Upper lobe of left lung (tissue), 6 donors: Measurements from ENCODE around the gene ZBTB40. TPM values are rescaled to one million over a fixed set of nuclear protein-coding genes. Genes with fewer than 3 reads are reported as not detected.

Experiments
- ATAC-seq, 2 donors: fragments of 200-7000 bp; cut with Tn5 transposase; one replicate each; pipeline ENCODE4 v1.9.1; 2022; ENCODE audit warnings: mild to moderate bottlenecking in 2 of 2, moderate library complexity in 2 of 2; ENCODE audit not compliant: low FRiP score in 2 of 2
- DNase-seq, 2 donors: peaks; one replicate each; pipeline ENCODE4 v3.0.0-alpha.2; 2019 to 2020
- H3K27ac ChIP-seq, 4 donors: fragments of 200-600 bp; sonication (generic); one replicate each; pipeline ENCODE4 v1.5.1; 2016 to 2019
- H3K27me3 ChIP-seq, 4 donors: fragments of 200-600 bp; sonication (generic); one replicate each; pipeline ENCODE4 v1.5.1; 2017 to 2019
- H3K36me3 ChIP-seq, 4 donors: fragments of 200-600 bp; sonication (generic); one replicate each; pipeline ENCODE4 v1.5.1; 2016 to 2019
- H3K4me1 ChIP-seq, 4 donors: fragments of 200-600 bp; sonication (generic); one replicate each; pipeline ENCODE4 v1.5.1; 2018 to 2019
- H3K4me3 ChIP-seq, 4 donors: fragments of 200-600 bp; sonication (generic); one replicate each; pipeline ENCODE4 v1.5.1; 2017 to 2019; ENCODE audit warnings: mild to moderate bottlenecking in 2 of 4, moderate library complexity in 1 of 4
- H3K9me3 ChIP-seq, 4 donors: fragments of 200-600 bp; sonication (generic); one replicate each; pipeline ENCODE4 v1.5.1; 2018 to 2019
- CTCF ChIP-seq, 6 experiments: fragments of 450-650 bp in 4 of 6; fragments of 200-600 bp in 2 of 6; sonication (generic) in 2 of 6; IDR thresholded peaks; one replicate each; pipeline ENCODE4 v1.5.1; 2016 to 2019; ENCODE audit warnings: antibody characterized with exemption in 6 of 6
- EP300 ChIP-seq, 4 donors: sonication (generic); formaldehyde crosslinking; IDR thresholded peaks; one replicate each; pipeline ENCODE4 v1.5.1; 2017; ENCODE audit warnings: antibody characterized with exemption in 4 of 4, control low read depth in 2 of 4
- POLR2A ChIP-seq, 4 donors: fragments of 450-650 bp; IDR thresholded peaks; one replicate each; pipeline ENCODE4 v1.5.1; 2016 to 2017; ENCODE audit warnings: antibody characterized with exemption in 4 of 4, mild to moderate bottlenecking in 2 of 4
- POLR2AphosphoS5 ChIP-seq, 2 donors: sonication (generic); formaldehyde crosslinking; IDR thresholded peaks; one replicate each; pipeline ENCODE4 v1.5.1; 2017; ENCODE audit warnings: antibody characterized with exemption in 2 of 2
- WGBS, 2 donors: methylation state at CpG; one replicate each; pipeline ENCODE4 v1.1.5; 2017 to 2018; 5-methylcytosine and 5-hydroxymethylcytosine counted together
- total RNA-seq, 6 donors: library from RNA; depleted of rRNA in 4 of 6; stranded (reverse); fragments of >200 nt in 4 of 6; gene quantifications; one replicate each; pipeline versions ENCODE4 v1.1.0 to v1.2.1, GENCODE V29; 2016 to 2021
- donor health status: DM: no; HTN: no; CAD: no; lungs with moderate emphysema.
- donor health status: DM: no; HTN: yes; CAD: no; lungs with severe emphysema.

The ZBTB40 gene
- total RNA-seq, 6 donors from 2014 or later = 18.1 to 62.9 (median 24.1) TPM

DNA sequence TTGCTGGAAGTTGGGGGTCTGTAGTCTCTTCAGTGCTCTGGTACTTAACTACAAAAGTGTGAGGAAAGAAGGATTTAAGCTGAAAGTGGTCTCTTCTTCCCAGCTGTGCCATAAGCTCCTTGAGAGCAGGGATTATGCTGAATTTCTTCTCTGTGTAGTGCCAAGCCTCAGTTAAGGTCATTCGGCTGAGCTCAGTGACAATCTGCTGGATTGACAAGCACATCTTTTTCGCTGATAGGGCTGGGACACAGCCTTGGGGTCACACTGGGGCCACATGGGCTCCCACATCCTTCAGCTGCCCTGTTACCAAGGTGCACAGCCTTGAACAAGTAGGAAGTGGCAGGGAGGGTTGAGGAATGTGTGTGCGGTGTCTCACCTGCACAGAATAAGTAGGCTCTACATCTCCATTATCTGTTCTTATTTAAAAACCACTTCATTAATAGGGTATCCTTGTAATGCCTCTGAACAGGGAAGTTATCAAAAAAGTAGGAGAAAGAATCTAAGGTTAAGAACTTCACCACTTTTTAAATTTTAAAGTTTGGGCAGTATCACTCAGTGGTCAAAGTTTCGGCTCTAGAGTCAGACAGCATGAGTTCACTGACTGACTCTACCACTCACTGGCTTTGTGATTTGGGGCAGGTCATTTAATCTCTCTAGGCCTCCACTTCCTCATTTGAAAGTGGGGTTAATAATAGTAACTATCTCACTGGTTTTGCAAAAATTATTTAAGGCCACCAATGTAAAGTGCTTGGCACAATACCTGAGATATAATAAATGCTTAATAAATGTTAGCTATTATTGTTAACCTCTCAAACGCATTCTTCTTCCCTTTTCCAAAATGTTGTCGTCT, 10.3 kb downstream of the ZBTB40 start:
- 87 to 90% methylated on average over 6 of the region's 6 CpGs for WGBS, 2 donors
- H3K27ac ChIP-seq = no peak overlapping the region
- no peak for DNase-seq
- peaks cover 0 to 2% (median 0%) of the 10 kb centered on the region in 4 donors for H3K9me3 ChIP-seq
- H3K4me3 ChIP-seq = no peak overlapping the region
- H3K4me1 ChIP-seq = peaks cover 0 to 9% (median 7%) of the 10 kb centered on the region in 4 donors
- TF ChIP-seq POLR2AphosphoS5 (IDR thresholded peaks at IDR 0.05) (no peak), POLR2A (IDR thresholded peaks at IDR 0.05) (no peak), EP300 (IDR thresholded peaks at IDR 0.05) (no peak), CTCF (IDR thresholded peaks at IDR 0.05) (no peak)
- no peaks in the 10 kb centered on the region for H3K27me3 ChIP-seq
- no peak for ATAC-seq
- H3K36me3 ChIP-seq = no peaks in the 10 kb centered on the region

DNA sequence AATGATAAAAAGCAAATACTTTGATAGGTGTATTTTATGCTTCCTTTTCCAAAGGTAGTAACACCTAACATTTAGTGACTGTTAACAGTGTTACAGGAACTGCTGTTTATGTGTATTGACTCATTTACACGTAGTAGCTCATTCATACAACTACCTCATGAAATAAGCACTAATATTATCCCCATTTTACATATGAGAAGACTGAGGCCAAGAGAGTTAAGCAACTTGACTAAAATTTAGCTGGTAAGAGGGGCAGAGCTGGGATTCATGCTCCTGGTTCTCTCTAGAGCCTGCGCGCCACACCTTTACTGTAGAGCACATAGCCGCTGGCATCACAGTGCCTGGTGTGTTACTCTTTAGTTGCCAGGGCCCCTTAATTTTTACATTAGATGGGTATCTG, 11.3 kb downstream of the ZBTB40 start:
- H3K9me3 ChIP-seq = peaks cover 0 to 2% (median 0%) of the 10 kb centered on the region in 4 donors
- no peak for TF ChIP-seq POLR2AphosphoS5 (IDR thresholded peaks at IDR 0.05)
- TF ChIP-seq CTCF (IDR thresholded peaks at IDR 0.05) = no peak
- no peak for TF ChIP-seq POLR2A (IDR thresholded peaks at IDR 0.05)
- no peak for TF ChIP-seq EP300 (IDR thresholded peaks at IDR 0.05)
- no peak overlapping the region for H3K4me3 ChIP-seq
- no peak overlapping the region for H3K27ac ChIP-seq
- ATAC-seq = no peak
- 95% methylated on average over 4 of the region's 4 CpGs for WGBS, 2 donors
- no peaks in the 10 kb centered on the region for H3K27me3 ChIP-seq
- no peaks in the 10 kb centered on the region for H3K36me3 ChIP-seq
- H3K4me1 ChIP-seq = peaks cover 0 to 4% (median under 1%) of the 10 kb centered on the region in 4 donors
- no peak for DNase-seq

DNA sequence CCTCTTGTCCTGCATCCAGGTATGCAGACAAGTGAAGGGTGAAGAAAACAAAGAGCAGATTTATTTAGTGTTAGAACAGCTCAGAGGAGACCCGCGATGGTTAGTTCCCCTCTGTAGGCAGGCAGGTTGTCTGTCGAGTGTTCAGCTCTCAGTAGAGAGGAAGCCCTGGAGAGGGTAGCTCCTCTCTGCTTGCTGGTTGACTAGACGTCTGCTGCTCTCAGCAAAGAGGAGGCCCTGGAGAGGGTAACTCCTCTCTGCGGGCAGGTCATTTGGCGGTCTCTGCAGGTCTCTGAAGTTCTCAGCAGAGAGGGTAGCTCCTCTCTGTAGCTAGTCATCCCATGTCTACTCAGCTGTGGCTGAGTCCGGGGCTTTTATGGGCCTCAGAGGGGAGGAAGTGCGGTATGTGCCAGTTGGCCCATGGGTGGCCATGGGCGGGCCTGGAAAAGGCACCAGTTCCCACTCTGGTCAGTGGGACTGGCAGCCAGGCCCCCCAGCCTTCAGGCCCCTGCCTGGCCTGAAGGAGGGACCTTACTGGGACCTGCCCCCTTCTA, 13.4 kb downstream of the ZBTB40 start:
- ATAC-seq (peak in 1 of 2 donors; percentile 34), DNase-seq (no peak)
- Histone ChIP-seq H3K36me3 (no peaks in the 10 kb centered on the region), H3K4me3 (no peak overlapping the region), H3K27ac (no peak overlapping the region), H3K4me1 (peaks cover 0 to 15% (median 5%) of the 10 kb centered on the region in 4 donors), H3K27me3 (no peaks in the 10 kb centered on the region), H3K9me3 (peaks cover 0 to 2% (median 0%) of the 10 kb centered on the region in 4 donors)
- TF ChIP-seq POLR2A (IDR thresholded peaks at IDR 0.05) (no peak), EP300 (IDR thresholded peaks at IDR 0.05) (no peak), POLR2AphosphoS5 (IDR thresholded peaks at IDR 0.05) (no peak), CTCF (IDR thresholded peaks at IDR 0.05) (no peak)
- WGBS, 2 donors = 96 to 98% methylated on average over 6 to 7 of the region's 9 CpGs

DNA sequence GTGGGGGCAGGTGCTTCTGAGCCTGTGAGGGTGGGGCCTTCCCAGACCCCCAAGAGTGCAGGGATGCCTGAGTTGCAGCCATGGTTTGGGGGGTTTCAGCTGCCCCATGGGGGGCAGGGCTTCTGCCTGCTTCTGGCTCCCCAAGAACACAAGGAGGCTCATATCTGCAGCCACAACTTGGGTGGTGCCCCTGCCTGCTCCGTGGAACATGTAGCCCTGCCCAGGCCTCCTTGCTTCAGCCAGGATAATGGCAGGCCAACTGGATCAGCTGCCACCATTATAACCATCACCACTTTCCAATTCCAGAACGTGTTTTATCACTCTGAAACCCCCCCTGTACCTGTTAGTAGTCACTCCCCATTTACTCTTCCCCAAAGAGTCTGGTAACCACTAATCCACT, 14.0 kb downstream of the ZBTB40 start:
- no peak for ATAC-seq
- DNase-seq = no peak
- Histone ChIP-seq H3K4me1 (peaks cover 3 to 17% (median 7%) of the 10 kb centered on the region in 4 donors), H3K27me3 (no peaks in the 10 kb centered on the region), H3K27ac (no peak overlapping the region), H3K9me3 (peaks cover 0 to 2% (median 0%) of the 10 kb centered on the region in 4 donors), H3K4me3 (no peak overlapping the region), H3K36me3 (no peaks in the 10 kb centered on the region)
- no peak for TF ChIP-seq EP300 (IDR thresholded peaks at IDR 0.05)
- TF ChIP-seq POLR2A (IDR thresholded peaks at IDR 0.05) = no peak
- TF ChIP-seq POLR2AphosphoS5 (IDR thresholded peaks at IDR 0.05) = no peak
- TF ChIP-seq CTCF (IDR thresholded peaks at IDR 0.05) = no peak
- 73 to 94% methylated on average over 2 of the region's 2 CpGs for WGBS, 2 donors
